Effector CD8-positive, alpha-beta T cell (primary cell): Measurements from ENCODE around the gene MYO16.

Experiments used
- DNase-seq: peaks from one replicate; lab custom pipeline; 2025; lab: John Stamatoyannopoulos, UW

Gene MYO16

DNA sequence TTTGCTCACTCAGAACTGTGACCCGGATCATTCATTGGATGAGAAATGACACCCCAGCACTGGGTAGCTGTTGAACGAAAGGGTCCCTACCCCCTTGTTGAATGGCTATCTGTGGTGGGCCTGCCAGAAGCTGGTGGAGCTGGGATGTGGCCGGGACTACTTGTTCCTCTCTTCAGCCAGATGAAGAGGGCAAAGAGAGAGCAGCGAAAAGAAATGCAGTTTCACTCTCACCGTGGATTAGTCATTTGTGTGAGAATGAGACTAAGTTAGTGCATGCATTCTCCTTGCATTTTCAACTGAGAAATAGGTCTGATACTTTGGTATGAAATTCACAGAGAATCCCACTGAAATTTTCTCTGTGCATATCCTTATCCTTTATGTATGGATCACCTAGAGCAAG lies 603.9 kb downstream of the MYO16 start:
- no peak for DNase-seq

GRCh38 chr13:109235901-109236300 lies 606.5 kb downstream of the MYO16 start:
- no peak for DNase-seq

DNA sequence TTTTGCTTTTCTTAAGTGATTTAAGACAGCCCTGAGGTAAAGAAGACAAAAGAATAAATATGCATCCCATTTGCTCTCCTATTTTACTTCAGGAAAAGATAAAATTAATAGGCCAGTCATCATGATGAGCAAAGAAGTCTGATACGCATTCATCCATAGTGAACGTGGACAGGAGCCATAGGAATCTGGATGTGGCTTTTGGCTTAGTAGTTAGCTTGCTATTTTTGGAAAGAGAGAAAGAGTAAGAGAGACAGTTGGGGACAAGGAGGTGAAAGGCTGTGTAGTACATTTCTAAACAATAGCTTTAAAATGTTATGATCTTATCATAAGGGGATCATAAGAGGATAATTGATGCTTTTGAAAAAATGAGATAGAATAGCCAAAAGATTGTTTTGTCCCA lies 611.7 kb downstream of the MYO16 start:
- DNase-seq = no peak

DNA sequence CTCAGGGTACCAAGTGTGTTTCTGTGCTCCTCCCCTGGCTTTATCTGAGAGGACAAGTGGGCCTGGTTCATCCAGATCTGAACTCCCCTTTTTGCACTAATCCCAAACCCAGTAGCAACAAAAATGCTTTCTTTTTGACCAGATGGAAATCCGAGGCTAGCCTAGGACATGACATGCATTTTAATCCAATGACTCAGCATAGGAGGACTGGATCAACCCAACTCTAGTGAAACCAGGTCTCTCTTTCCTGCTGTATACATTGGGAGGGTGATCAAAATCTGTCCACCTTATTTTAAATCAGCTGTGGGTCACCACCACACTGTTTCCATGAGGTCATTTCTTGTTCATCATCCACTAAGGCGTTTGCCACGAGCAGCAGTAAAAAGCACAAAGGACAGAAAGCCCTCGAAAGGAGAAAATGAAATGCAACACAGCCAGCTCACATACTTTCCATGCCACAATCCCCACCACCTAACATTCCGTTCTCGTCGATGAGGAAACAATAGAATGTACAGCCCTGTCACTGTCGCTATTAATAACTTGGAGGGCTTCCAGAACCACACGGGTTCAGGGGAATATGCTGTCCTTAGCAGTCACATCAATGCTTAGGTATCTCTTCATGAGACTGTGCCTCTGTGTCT lies 614.0 kb downstream of the MYO16 start:
- DNase-seq = no peak

GRCh38 chr13:109244566-109244965 lies 615.2 kb downstream of the MYO16 start:
- no peak for DNase-seq

DNA sequence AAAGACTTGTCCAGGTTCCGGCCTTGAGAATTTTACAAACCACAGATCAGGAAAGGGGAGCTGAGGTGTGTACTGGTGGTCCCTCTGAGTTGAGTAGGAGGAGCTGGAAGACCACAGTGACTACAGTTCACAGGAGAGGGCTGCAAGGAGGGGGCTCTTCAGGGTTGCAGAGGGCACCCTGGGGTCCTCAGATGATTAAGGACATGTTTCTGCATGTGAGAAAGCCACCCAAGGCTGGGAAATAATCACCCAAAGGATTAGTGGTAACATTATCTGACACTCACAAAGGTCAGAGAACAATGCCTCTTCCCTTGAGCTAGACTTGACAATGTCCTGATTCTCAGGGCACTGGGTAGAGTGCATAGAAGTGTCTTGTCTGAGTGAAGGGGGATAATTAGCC lies 616.6 kb downstream of the MYO16 start:
- no peak for DNase-seq

- DNase-seq = no peak
These were observed 620.5 kb downstream of the MYO16 start for GRCh38 chr13:109249780-109250528.

DNA sequence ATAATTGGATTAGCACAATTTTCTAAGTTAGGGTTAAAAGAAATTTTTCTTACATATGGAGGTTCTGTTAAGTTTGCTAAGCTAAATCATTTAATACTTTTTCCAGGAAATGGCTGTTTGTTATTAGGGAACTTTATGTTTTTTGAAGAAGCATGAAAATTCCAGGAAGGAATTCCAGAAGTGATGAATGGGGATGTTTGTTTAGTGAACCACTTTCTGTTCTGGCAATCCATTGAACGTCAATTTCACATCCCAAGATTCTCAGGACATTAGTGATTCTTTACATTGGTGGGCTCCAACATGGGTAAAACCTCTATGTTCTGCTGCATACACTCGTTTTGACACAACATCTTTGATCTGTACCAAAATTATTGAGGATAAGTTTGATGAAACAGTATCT lies 622.5 kb downstream of the MYO16 start:
- no peak for DNase-seq

GRCh38 chr13:109253316-109253715 lies 623.9 kb downstream of the MYO16 start:
- no peak for DNase-seq

GRCh38 chr13:109254274-109254673 lies 624.9 kb downstream of the MYO16 start:
- no peak for DNase-seq

DNA sequence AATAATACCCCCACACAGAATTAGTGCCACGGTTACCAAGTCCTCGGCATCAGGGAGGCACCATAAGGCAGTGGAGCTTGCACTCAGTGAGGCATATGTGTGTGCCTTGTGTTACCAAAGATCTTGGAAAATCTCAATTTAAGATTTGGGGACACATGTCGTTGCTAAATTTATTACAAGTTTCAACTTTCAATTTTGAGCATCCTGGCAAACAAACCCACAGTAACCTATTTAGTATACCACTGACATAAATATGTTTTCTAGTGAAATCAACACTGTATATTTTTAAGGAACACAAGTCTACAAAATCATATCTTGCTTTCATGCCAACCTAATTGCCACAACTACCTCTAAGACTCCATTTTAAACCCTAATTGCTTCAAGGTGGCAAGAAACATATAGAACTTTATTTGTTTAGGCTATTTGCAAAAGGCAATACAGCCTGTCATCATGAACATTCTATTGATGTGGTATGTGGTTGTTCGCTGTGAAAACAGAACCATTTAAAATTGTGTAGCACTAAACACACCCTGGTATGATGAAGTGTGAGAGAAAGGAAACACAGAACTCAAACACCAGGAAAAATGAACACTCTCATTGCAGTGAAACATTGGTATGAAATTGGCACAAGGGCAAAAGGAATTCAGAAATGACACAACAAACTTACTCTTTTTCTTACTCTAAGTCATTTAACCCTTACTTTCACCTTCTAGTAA lies 625.9 kb downstream of the MYO16 start:
- no peak for DNase-seq

- no peak for DNase-seq
These were observed 627.7 kb downstream of the MYO16 start for GRCh38 chr13:109256866-109257760.
